HTERT RPE-1 (cell line): ENCODE results near the gene FCAMR.

Source experiments
- in situ Hi-C: fragments of 300-500 bp; cut with MboI; formaldehyde crosslinking; loops from 4 replicates; pipeline ENCODE4 v1.14.3; 2020; ENCODE audit warnings: low sequenced_read_pairs

Gene FCAMR

DNA sequence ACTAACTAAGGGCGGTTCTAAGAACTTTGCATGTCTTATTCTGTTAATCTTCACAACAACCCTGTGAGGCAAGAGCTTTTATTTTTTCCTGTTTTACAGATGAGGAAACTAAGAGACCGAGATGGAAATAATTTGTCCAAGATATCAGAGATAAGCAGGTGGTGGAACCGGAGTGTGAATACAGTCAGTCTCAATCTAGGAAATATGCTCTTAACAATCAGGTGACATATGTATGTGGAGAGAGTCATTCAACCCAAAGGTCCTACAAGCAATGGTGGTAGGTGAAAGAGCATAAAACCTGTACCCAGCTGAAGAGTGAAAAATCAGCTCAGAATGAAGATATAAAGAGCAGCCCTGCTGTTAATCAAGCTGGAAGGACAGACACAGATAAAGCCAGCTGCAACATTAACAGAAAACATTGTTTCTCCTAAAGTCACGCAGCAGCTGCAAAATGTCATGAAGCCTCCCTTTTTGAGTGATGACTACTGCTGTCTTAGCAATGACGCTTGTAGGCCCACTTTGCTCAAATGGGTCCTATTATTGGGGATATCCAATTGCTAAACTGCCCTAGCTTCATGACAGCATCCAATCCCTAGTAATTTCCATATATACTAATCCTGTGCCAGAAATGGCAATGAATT, 30.5 kb upstream of the FCAMR start:
- in situ Hi-C loops: no loop called here

DNA sequence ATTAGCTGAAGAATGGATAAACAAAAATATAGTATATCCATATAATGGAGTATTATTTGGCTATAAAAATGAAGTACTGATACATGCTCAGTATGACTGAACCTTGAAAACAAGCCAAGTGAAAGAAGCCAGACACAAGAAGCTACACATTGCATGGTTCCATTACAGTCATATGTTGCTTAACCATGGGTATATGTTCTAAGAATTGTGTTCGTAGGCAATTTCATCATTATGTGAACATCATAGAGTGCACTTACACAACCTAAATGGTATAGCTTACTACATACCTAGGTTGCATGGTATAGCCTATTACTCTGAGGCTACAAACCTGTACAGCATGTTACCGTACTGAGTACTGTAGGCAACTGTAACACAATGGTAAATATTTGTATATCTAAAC, 28.6 kb upstream of the FCAMR start:
- in situ Hi-C loops: no loop called here

DNA sequence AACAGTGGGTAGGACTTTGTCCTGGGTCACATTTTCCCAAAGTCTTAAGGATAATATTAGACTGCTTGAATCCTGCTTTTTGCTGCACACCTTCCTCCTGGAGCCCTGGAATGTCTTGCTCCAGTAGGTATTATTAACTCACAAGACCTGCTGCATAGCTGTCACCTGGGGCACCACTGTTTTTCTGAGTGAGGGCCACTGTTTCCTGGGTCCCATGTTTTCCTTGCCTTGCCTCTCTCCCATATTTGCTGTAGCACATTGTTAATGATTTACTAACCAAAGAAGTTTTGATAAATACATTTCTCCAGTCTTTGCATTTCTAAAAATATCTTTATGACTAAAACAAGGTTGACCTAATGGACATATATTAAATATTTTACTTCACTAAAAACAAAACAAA, 22.5 kb upstream of the FCAMR start:
- in situ Hi-C loops: no loop called here

DNA sequence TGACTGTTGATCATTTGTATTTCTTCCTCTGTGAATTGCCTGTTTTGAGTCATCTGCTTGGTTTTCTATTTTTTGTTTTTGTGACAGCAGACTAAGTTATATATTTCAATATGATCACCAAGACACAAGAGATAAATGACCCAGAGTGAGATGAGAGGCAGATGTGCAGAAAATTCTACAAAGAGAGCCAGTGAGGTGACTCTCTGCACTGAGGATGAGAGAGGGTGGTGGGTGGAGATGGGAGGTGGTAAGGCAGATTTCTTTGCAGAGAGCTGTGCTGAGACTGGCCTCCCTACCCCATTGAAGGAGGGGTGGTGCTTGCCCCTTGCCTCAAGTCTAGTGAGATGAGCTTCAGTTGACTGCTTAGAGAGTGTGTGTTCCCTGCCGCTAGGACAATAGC, 17.6 kb upstream of the FCAMR start:
- in situ Hi-C loops: no loop called here

DNA sequence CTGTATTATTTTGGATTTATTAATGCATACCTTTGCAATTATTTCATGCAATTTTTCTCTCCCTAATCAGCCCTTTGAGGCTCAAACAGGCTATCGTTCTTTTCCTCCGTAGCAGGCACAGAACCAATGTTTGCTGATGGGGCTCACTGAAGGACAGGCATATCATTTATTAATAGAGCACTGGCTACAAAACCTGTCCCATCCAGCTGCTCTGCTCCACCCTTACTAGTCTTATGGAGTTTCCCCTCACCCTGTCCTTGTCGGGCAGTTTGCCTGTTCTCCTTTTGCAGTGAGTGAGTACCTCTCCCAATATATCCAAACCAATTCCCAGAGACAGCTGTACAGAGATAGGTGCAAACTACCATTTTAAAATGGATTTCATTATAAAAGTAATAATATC, 16.6 kb upstream of the FCAMR start:
- in situ Hi-C loops: no loop called here

DNA sequence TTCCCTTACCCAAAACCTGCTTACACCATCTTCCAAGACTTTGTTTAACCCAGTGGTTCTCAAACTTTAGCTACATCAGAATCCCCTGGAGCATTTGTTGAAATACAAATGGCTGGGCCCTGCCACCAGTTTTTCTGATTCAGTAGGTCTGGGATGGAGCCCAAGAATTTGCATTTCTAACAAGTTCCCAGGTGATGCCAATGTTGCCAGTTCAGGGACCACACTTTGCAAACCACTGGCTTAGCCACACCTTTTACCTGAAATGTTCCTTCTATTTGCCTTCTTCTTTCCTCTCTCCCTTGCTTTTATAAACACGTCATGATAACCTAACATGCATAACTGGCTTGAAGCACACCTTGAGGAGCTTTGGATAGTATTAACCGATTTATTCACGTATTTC, 16.1 kb upstream of the FCAMR start:
- in situ Hi-C loops: no loop called here

DNA sequence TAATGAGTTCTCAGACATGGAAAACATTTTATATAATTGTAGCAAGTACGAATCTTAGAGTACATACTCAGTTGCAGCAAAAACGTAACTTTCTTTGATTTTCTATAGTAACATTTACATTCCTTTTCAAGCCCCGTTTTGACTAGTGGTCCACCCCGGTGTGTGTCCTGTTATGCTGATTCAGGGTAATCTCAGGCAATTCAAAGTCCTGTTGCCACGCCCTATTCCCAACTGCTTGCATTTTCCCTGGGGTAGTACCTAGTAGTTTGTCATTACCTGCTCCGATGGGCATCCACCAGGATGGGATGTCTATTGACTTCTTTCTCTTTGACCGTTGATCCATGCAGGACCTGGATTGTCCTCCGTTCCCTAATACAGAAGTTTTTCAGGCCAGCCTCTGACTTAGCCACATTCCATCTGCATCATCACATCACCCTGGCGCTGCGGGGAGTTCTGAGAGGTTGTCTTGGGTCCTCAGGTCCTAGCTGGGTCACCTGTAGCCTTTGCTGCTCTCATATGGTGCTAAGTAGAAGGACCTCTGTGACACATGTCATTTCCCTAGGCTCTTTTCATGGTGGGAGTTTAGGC, 15.0 kb upstream of the FCAMR start:
- in situ Hi-C loops: no loop called here

DNA sequence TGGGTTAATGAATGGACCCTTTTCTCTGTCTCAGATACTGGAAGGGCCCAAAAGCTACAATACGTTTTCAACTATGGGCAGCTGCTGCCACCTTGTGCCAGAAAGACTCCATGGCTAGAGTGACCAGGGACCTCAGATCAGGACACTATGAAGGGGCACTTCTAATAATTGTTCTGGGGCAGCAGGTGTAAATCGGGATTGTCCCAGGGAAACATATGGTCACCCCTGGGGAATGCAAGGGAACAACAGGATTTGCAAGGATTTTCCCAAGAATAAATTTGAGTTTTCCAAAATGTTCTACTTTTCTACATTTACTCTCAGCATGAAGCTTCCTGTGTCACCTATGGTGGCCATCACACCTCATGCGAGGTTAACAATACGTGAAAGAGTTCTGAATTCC, 12.0 kb upstream of the FCAMR start:
- in situ Hi-C loops: no loop called here

DNA sequence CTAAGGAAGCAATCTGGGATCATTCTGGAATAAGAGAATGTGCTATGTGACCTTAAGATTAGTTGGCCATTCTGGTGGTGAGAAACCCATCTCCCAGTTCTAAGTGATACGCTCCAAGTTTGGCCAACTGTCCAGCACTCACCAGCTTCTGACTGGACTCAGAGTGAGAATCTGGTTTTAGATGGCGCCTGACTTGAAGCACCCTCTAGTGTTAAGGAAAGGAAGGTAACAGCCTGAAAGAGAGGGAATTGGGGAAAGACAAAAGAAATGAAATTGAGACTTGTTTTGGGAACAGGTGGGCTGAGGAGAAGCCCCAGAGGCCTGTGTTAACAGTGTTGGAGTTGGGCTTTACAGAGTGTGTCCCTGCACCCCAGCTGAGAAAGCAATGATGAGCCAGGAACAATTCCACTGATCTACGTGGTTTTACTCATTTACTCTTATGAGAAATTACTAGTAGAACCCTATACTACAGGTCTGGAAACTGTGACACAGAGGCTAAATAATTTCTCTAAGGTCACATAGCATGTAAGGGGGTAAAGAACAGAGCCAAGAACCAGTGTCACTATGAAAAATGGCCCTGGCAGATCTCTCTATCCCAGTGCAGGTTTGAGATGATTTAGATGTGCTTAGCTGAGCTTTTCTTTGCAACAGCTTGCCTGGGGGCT, 9.3 kb upstream of the FCAMR start:
- in situ Hi-C loops: no loop called here

DNA sequence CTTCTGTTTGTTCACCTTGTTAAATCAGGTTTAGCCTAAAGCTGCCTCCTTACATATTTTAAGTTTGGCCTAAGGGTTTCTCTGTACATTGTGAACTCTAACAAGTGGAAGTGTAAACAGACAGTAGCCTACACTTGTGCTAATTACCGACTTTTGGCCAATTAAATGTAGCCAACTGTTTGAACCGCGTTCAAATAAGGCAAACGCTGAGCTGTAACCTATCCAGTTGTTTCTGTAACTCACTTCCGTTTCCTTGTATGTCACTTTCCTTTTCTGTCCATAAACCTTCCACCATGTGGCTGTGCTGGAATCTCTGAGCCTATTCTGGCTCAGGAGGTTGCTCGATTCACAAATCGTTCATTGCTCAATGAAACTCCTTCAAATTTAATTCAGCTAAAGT, 8.0 kb upstream of the FCAMR start:
- in situ Hi-C loops: no loop called here

DNA sequence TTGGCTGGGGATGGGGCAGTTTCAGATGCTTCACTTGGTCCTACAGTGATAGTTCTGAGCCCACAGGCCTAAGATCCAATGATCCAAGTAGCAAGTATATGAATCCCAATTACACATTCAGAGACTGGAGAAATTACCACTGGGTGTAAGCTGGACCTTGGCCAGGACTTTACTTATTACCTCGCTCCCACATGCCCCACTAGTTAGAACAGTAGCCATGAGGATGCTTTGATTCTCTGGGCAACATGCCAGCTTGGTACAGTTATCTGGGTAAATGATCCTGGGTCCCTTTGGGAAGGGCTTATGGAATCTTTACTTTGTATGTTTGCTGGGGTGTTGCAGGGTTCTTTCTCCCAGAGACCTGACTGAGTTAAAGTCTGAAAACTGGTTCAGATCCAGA, 5.0 kb upstream of the FCAMR start:
- in situ Hi-C loops: no loop called here

DNA sequence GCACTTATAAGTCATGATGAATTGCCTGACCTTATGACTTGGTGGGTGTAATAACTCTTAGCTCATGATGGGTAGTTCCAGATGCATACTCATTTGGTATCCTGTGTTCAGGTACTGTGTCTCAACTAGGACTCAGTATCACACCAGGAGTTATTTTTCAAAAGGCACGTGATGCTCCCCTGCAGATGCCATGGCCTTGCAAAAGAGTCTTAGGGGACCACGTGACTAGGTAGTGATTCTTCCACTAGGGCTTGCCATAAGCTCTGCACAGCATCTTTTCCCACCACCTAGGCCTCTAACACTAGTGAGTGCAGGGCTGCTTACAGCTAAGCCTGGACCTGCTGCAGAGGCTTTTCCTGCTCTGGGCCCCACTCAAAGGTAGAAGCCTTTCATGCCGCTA, 3.9 kb upstream of the FCAMR start:
- in situ Hi-C loops: no loop called here

DNA sequence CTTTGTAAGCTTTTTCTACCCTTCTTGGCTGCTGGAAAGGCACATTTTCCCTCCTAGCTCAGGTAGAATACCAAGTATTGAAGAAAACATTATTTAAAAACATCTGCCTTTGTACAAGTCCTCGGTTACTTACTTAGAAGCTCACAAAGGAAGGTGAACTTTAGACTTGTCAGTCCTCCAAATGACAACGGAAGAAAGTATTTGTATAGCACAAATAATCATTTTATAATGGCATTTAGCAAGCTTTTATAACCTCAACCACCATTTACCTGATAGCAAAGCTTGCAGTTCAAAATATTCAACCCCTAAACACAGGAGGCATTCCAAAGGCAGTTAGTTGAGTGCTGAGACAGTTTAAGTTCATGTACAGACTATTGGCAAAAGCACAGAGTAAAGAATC, 2.5 kb upstream of the FCAMR start:
- in situ Hi-C loops: no loop called here

DNA sequence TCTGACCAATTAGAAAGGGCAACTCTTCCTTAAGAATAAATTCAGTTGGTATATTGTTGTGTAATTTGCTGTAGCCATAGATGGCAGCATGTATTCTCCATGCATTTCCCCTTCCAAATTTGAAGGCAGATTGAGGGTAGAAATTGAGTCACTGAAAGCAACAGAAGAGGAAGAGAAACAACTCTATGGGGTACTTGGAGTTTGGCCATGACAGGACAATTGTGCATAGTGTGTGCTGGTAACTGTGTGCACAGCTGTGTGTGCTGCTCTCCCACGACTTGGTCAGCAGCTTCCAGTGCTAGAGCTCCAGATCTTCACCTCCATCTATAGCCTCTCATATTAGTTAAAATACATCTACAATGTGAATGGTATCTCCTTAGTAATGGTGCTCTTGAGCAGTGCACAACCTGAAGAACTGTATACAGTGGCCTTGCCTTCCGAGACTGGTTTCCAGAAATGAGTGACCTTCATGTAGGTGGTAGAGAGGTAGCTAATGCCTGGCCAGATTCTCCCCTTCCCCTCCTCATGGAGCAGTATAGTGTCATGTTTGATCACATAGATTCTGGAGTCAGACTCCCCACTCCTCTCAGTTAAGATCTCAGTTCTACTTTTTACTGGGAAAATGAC, 882 bp upstream of the FCAMR start:
- in situ Hi-C loops: no loop called here

DNA sequence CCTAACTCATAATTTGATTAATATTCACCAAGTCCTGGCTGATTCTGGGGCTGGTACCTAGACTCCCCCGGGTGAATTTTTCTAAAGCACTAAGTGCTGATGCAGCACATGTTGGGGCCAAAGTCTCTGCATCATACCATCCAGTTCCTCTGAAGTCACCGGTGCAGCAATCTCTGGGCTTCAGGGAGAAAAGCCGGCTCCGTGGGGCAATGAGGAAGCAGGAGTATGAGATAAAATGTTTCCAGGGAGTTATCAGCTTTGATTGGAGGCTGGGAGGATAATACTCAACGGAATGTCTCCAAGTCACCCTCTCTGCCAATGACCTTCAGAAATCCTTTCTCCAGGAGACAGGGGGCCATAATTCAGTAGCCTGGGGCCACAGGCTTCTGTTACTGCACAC, 1.2 kb downstream of the FCAMR start:
- in situ Hi-C loops: no loop called here

DNA sequence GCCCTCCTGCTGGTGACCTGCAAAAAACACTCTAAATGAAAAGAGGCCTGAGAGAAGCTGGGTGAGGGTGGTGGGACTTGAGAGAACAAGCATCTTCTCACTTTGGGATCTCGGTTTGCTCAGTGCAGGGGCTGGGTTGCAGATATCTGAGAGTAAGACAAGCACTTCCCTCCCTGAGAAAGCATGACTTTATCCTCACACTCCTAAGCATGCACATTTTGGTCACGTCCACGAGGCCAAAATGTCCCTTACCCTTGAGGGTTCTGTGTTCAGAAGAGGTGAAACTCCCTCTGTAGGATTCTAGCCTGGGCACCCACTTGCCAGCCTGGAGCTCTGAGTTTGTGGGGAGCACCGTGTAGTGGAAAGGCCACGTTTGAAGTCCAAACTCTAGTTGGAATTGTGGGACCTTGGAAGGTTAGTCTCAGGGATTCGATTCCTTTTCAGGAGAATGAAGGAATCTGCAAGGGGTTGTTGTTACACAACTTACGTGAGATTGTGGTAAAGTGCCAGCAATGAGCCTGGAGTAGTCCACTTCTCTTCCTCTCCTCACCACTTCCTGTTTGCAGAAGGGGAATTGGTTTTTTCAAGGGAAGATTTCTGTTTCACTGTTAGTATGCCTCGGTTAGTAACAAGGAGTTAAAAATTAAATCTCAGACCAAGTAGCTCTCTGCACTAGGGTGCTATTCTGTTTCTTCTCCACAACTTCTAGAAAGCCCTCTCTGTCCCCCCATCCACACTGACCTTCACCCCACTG, 3.0 kb downstream of the FCAMR start:
- in situ Hi-C loops: no loop called here

DNA sequence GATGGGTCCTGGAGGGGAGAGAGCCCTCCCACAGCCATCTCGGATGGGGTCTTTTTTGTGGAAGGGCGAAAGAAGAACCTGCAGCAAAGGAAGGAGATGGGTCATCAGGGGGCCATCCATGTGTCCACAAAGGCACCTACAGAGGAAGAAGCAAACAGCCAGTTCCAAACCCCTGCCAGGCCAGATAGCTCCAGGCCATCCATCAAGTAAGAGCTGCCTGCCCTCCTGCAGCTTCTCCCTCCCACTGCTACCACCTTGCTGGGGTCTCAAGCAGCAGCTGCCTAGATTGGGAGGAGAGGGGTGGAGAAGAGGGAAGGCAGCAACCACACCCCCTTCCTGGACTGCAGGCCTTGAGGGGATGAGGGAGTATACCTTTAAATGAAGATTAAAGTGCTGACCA, 4.5 kb downstream of the FCAMR start:
- in situ Hi-C loops: no loop called here

DNA sequence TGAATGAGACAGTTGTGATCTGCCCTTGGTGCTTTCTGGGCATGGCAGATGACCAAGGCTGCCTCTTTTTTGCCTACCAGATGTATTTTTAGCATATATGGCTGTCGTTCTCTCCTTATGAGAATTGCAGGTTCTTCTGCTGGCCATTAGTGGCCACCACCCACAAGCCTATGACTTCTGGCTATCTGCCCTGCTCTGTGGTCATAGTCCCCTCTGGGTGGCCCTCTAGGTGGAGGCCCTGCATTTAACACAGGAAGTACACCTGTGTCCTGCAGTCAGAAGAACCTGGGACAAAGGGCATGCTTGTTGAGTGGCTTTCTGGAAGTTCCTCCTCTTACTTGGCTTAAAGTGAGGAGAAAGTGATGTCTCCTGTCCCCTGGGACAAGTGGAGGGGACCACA, 6.5 kb downstream of the FCAMR start:
- in situ Hi-C loops: no loop called here

DNA sequence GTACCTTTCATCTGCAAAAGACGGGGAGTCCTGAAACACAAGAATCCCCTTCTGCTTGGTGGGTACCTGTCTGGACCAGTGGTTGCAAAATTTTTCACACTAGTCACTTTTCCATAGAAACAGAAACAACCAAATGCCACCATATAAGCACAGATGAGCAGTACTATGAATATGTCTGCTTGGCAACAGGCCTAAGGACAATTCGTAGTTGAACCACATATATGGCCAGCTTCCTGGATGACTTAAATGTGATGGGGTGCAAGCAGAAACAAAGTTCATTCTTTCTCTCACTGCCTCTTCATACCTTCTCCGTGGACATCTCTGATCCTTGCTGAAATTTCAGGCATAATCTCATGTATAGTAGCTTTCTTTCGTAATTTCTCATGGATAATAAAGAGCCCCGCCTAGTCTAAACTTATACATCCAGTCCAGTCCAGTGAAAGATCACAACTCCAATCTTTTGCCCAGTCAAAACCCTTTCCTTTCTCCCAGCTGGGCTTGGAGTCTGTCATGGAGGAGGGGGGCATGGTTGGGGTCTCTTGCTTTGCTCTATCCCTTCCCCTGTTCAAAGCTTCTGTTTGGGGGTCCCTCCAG, 7.0 kb downstream of the FCAMR start:
- in situ Hi-C loops: no loop called here

DNA sequence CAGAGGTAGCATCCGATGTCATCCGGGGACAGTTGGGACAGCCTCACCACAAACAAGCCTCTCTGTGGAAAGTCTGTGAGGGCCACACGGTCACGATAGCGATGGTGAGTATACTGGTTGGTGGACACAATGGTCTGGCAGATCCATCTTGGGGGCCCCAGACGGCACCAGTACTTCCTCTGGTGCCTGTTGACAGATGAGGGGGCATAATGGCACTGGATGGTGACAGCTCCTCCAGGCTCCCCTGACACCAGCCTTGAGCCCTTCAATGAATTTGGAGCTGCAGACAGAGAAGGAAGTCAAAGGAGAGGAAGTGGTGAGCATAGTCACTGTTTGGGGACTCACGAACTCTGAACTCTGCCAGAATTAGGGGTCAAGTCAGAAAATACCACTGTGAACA, 8.0 kb downstream of the FCAMR start:
- in situ Hi-C loops: no loop called here

DNA sequence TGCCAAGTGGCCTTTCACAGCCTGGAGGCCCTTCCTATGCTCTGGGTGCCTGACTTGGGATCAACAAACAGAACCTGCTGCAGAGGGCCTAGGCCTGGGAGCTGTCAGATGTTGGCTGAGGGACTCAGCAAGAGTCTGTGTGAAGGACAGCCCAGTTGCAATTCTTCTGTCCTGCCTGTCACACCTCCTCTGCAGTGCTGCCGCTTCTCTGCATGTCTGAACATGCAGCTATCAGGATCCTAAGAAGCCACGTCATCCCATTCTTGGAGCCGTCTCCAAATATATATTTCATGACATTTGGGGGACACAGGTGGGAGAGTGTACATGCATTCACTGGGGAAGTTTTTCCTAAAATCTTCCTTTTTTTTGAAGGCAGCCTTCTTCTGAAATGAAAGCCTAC, 8.6 kb downstream of the FCAMR start:
- in situ Hi-C loops: no loop called here
